ENCODE results near the gene CAMTA1. TPM values are rescaled to one million over a fixed set of nuclear protein-coding genes. Genes with fewer than 3 reads are reported as not detected.
A peak's percentile ranks its signal among the peaks of the same experiment; 100 is the strongest.
"Not testable (repeated sequence)": the region's sequence is repeated elsewhere in the genome, so short reads cannot be mapped to it uniquely, and the experiment has no call there.

Gene CAMTA1
- polyA plus RNA-seq (30.5 to 54.4 TPM (median 51.4 TPM) in 3 replicates), polyA minus RNA-seq (6.7 to 24.4 TPM (median 22.7 TPM) in 3 replicates)
- polyA plus RNA-seq (2011; ENCODE audit: low read depth), result 25.0 TPM
- 56.1 and 88.2 TPM in 2 replicates for polyA plus RNA-seq (2011; cell fraction: cytosol; rRNA removed)
- 20.1 and 23.8 TPM in 2 replicates for polyA plus RNA-seq (2011; cell fraction: nucleus; rRNA removed)
- 75.3 and 124 TPM in 2 replicates for polyA plus RNA-seq (2012; ENCODE audit: low replicate concordance)
- 17.3 TPM for polyA minus RNA-seq (2011; cell fraction: cytosol; rRNA and poly(A)+ RNA removed)
- 11.2 and 15.7 TPM in 2 replicates for polyA minus RNA-seq (2011; cell fraction: nucleus; rRNA and poly(A)+ RNA removed)

- Histone ChIP-seq H3K79me2 (ENCODE audit: control insufficient read depth, insufficient read depth, low read length) (peaks cover 44% of the 10 kb centered on the region), H3K36me3 (ENCODE audit: control insufficient read depth in 2 of 2, extremely low read depth in 1 of 2, insufficient read depth in 2 of 2, low read length in 2 of 2) (peaks cover 0 to 4% of the 10 kb centered on the region in 2 experiments), H3K27me3 (ENCODE audit: control insufficient read depth, extremely low read depth, insufficient read depth, low read length) (no peaks in the 10 kb centered on the region), H3K4me3 (ENCODE audit: control insufficient read depth in 2 of 3, extremely low read depth in 1 of 3, insufficient read depth in 2 of 3, low read depth in 1 of 3, low read length in 3 of 3) (peak within 1 kb of the TSS; percentile 76 to 87 (median 86)), H3K9ac (ENCODE audit: control insufficient read depth, extremely low read depth, insufficient read depth, low read length) (peak within 1 kb of the TSS; percentile 84), H3K9me1 (ENCODE audit: control insufficient read depth, extremely low read depth, insufficient read depth, low read length) (no peaks in the 10 kb centered on the region), H3K27ac (ENCODE audit: control insufficient read depth, insufficient read depth, low read length) (peak within 1 kb of the TSS; percentile 90), H2AFZ (ENCODE audit: control insufficient read depth, low read length) (peak within 1 kb of the TSS; percentile 77), H3K9me3 (ENCODE audit: control insufficient read depth, low read depth, low read length) (no peaks in the 10 kb centered on the region), H4K20me1 (ENCODE audit: control insufficient read depth, extremely low read depth, insufficient read depth, low read length) (no peaks in the 10 kb centered on the region), H3K4me2 (ENCODE audit: control insufficient read depth, extremely low read depth, insufficient read depth, low read depth, low read length) (peak within 1 kb of the TSS; percentile 97), H3K4me1 (ENCODE audit: control insufficient read depth, extremely low read depth, insufficient read depth, low read length) (peaks cover 15% of the 10 kb centered on the region)
- TF ChIP-seq EZH2 (IDR thresholded peaks at IDR 0.05; ENCODE audit: low read length), result no peak
- TF ChIP-seq CTCF (optimal IDR thresholded peaks at IDR 0.05 in 1 of 3, IDR thresholded peaks at IDR 0.05 in 1 of 3, conservative IDR thresholded peaks at IDR 0.05 in 1 of 3; ENCODE audit: extremely low read depth in 1 of 3, insufficient read depth in 2 of 3, low read length in 3 of 3), result no peak
- dilution Hi-C loops (cut with MboI; ENCODE audit: extremely low pct_ligation_motif_present, low sequenced_read_pairs), result no loop called here
- FAIRE-seq, result no peak
- DNase-seq (ENCODE audit: low read depth, low spot score), result no peak
These were observed at the start of gene CAMTA1 for GRCh38 chr1:6785318-6785727. CAMTA1 (plus strand) TSS chr1:6785454; CDS start chr1:6785531, 77 bp downstream.

GRCh38 chr1:6738987-6739676 is 46.1 kb upstream of the CAMTA1 start:
- Histone ChIP-seq H3K4me2 (ENCODE audit: control insufficient read depth, extremely low read depth, insufficient read depth, low read depth, low read length) (no peak overlapping the region), H3K36me3 (ENCODE audit: control insufficient read depth in 2 of 2, extremely low read depth in 1 of 2, insufficient read depth in 2 of 2, low read length in 2 of 2) (no peaks in the 10 kb centered on the region), H3K9ac (ENCODE audit: control insufficient read depth, extremely low read depth, insufficient read depth, low read length) (no peak overlapping the region), H3K4me1 (ENCODE audit: control insufficient read depth, extremely low read depth, insufficient read depth, low read length) (peaks cover 13% of the 10 kb centered on the region), H3K27ac (ENCODE audit: control insufficient read depth, insufficient read depth, low read length) (no peak overlapping the region), H2AFZ (ENCODE audit: control insufficient read depth, low read length) (no peak overlapping the region), H4K20me1 (ENCODE audit: control insufficient read depth, extremely low read depth, insufficient read depth, low read length) (no peaks in the 10 kb centered on the region), H3K27me3 (ENCODE audit: control insufficient read depth, extremely low read depth, insufficient read depth, low read length) (no peaks in the 10 kb centered on the region), H3K79me2 (ENCODE audit: control insufficient read depth, insufficient read depth, low read length) (no peaks in the 10 kb centered on the region), H3K9me1 (ENCODE audit: control insufficient read depth, extremely low read depth, insufficient read depth, low read length) (no peaks in the 10 kb centered on the region), H3K4me3 (ENCODE audit: control insufficient read depth in 2 of 3, extremely low read depth in 1 of 3, insufficient read depth in 2 of 3, low read depth in 1 of 3, low read length in 3 of 3) (no peak overlapping the region), H3K9me3 (ENCODE audit: control insufficient read depth, low read depth, low read length) (no peaks in the 10 kb centered on the region)
- DNase-seq (ENCODE audit: low read depth, low spot score), result no peak
- no peak for FAIRE-seq
- TF ChIP-seq EZH2 (IDR thresholded peaks at IDR 0.05; ENCODE audit: low read length) (no peak), CTCF (optimal IDR thresholded peaks at IDR 0.05 in 1 of 3, IDR thresholded peaks at IDR 0.05 in 1 of 3, conservative IDR thresholded peaks at IDR 0.05 in 1 of 3; ENCODE audit: extremely low read depth in 1 of 3, insufficient read depth in 2 of 3, low read length in 3 of 3) (no peak)
- dilution Hi-C loops (cut with MboI; ENCODE audit: extremely low pct_ligation_motif_present, low sequenced_read_pairs), result no loop called here

- H4K20me1 ChIP-seq (ENCODE audit: control insufficient read depth, extremely low read depth, insufficient read depth, low read length); DNase-seq (ENCODE audit: low read depth, low spot score); FAIRE-seq; H3K27me3 ChIP-seq (ENCODE audit: control insufficient read depth, extremely low read depth, insufficient read depth, low read length); H3K79me2 ChIP-seq (ENCODE audit: control insufficient read depth, insufficient read depth, low read length); H3K4me3 ChIP-seq (ENCODE audit: control insufficient read depth in 2 of 3, extremely low read depth in 1 of 3, insufficient read depth in 2 of 3, low read depth in 1 of 3, low read length in 3 of 3); H3K9me1 ChIP-seq (ENCODE audit: control insufficient read depth, extremely low read depth, insufficient read depth, low read length); H3K27ac ChIP-seq (ENCODE audit: control insufficient read depth, insufficient read depth, low read length); H3K9me3 ChIP-seq (ENCODE audit: control insufficient read depth, low read depth, low read length); H3K9ac ChIP-seq (ENCODE audit: control insufficient read depth, extremely low read depth, insufficient read depth, low read length); H3K36me3 ChIP-seq (ENCODE audit: control insufficient read depth in 2 of 2, extremely low read depth in 1 of 2, insufficient read depth in 2 of 2, low read length in 2 of 2); dilution Hi-C loops (cut with MboI; ENCODE audit: extremely low pct_ligation_motif_present, low sequenced_read_pairs): not testable (repeated sequence)
- H3K4me2 ChIP-seq (ENCODE audit: control insufficient read depth, extremely low read depth, insufficient read depth, low read depth, low read length), result peak overlapping the region; percentile 53
- peaks cover 11% of the 10 kb centered on the region for H3K4me1 ChIP-seq (ENCODE audit: control insufficient read depth, extremely low read depth, insufficient read depth, low read length)
- peak overlapping the region; percentile 76 for H2AFZ ChIP-seq (ENCODE audit: control insufficient read depth, low read length)
These were observed 42.5 kb upstream of the CAMTA1 start for GRCh38 chr1:6742676-6743188.

Data from keratinocyte (primary cell).